ENCODE measurements around the gene NFATC2IP. TPM values are rescaled to one million over a fixed set of nuclear protein-coding genes. Genes with fewer than 3 reads are reported as not detected.

Gene NFATC2IP
- total and polyA plus RNA-seq, 10 of the 15 experiments (the other 5 are each of a cell fraction or from before 2014, with no cell fraction given) = 12.2 to 93.9 (median 46.9) TPM

- H2AFZ ChIP-seq (ENCODE audit: control insufficient read depth, low read depth, low read length) = no peak overlapping the region
- ATAC-seq (0 out of 3 replicates have a peak, but pooled peaks have one; percentile 21), FAIRE-seq (no peak), DNase-seq (ENCODE audit: low read depth, low spot score) (no peak)
- ChIA-PET POLR2A (no interaction called here), SMC1A (ENCODE audit: uncharacterized antibody, unreplicated experiment) (no interaction called here), RAD21 (ENCODE audit: unreplicated experiment) (no interaction called here), CTCF (no interaction called here)
- 64% methylated on average over 11 of the region's 11 CpGs for WGBS (ENCODE audit: insufficient coverage, insufficient replicate concordance, low lambda C conversion rate, missing lambda C conversion rate)
- no TSS peak for BruUV-seq (replicated peaks)
- intact Hi-C loops (cut with micrococcal nuclease; ENCODE audit: unreplicated experiment) (no loop called here), in situ Hi-C loops (cut with MboI) (no loop called here)
- peak; percentile 94 for TF ChIP-seq BCL3 (IDR thresholded peaks at IDR 0.05; ENCODE audit: borderline replicate concordance, insufficient read depth, low read depth, low read length, poor library complexity, severe bottlenecking)
- TF ChIP-seq ZBTB40 (IDR thresholded peaks at IDR 0.05; ENCODE audit: borderline replicate concordance) = no peak
- H3K4me3 ChIP-seq = no peak overlapping the region
- H4K20me1 ChIP-seq (ENCODE audit: control insufficient read depth, insufficient read depth) = no peaks in the 10 kb centered on the region
- H3K27ac ChIP-seq (ENCODE audit: control insufficient read depth, insufficient read depth) = no peak overlapping the region
- H3K4me1 ChIP-seq (ENCODE audit: control insufficient read depth, insufficient read depth, low read length) = no peaks in the 10 kb centered on the region; the same call in 1 of the 2 replicates
- H3K27me3 ChIP-seq (replicated peaks in 1 of 2; ENCODE audit: control insufficient read depth in 2 of 2, insufficient read depth in 2 of 2, low read length in 1 of 2) = no peaks in the 10 kb centered on the region
- no peaks in the 10 kb centered on the region for H3K79me2 ChIP-seq (ENCODE audit: control insufficient read depth, insufficient read depth, low read length)
- H3K9ac ChIP-seq (ENCODE audit: control insufficient read depth, insufficient read depth, low read length) = no peak overlapping the region
- no peaks in the 10 kb centered on the region for H3K9me3 ChIP-seq (replicated peaks; ENCODE audit: control insufficient read depth, insufficient read depth, low read length)
- H3K36me3 ChIP-seq (ENCODE audit: control insufficient read depth in 2 of 2, insufficient read depth in 2 of 2, low read length in 1 of 2) = no peaks in the 10 kb centered on the region; a peak in 1 of 4 replicates
- no peak overlapping the region for H3K4me2 ChIP-seq (ENCODE audit: control insufficient read depth, insufficient read depth)
Observed at GRCh38 chr16:28990375-28991040, 39.8 kb downstream of the NFATC2IP start.
